H9 (cell line): ENCODE results near the gene TMEM31. TPM values are rescaled to one million over a fixed set of nuclear protein-coding genes. Genes with fewer than 3 reads are reported as not detected.

Experiments
- DNase-seq: peaks from one replicate; pipeline ENCODE4 v3.0.0-alpha.2; 2017
- H2AFZ ChIP-seq: one replicate; pipeline ENCODE4 v1.6.1; 2013; ENCODE audit warnings: mild to moderate bottlenecking, low read length, control low read depth, moderate library complexity
- H2AK5ac ChIP-seq: 2 replicates; pipeline ENCODE4 v1.6.1; 2013; ENCODE audit warnings: low read length, control low read depth, mixed read lengths; ENCODE audit not compliant: insufficient read length
- H2BK120ac ChIP-seq: one replicate; pipeline ENCODE4 v1.6.1; 2013; ENCODE audit warnings: low read depth, mild to moderate bottlenecking, low read length, control low read depth, inconsistent platforms; ENCODE audit not compliant: poor library complexity, severe bottlenecking
- H2BK12ac ChIP-seq: 2 replicates; pipeline ENCODE4 v1.6.1; 2013; ENCODE audit warnings: low read length, control low read depth, mixed read lengths, low read depth; ENCODE audit not compliant: insufficient read length
- H2BK15ac ChIP-seq: 2 replicates; pipeline ENCODE4 v1.6.1; 2013; ENCODE audit warnings: low read depth, low read length, control low read depth
- H2BK20ac ChIP-seq: one replicate; pipeline ENCODE4 v1.6.1; 2013; ENCODE audit warnings: low read depth, mild to moderate bottlenecking, low read length, control low read depth, inconsistent platforms; ENCODE audit not compliant: poor library complexity, severe bottlenecking
- H2BK5ac ChIP-seq: 2 replicates; pipeline ENCODE4 v1.6.1; 2013; ENCODE audit warnings: low read length, control low read depth, mixed read lengths; ENCODE audit not compliant: insufficient read length
- H3K14ac ChIP-seq: 2 replicates; pipeline ENCODE4 v1.6.1; 2013; ENCODE audit warnings: low read length, control low read depth; ENCODE audit not compliant: insufficient read depth
- H3K18ac ChIP-seq: 2 replicates; pipeline ENCODE4 v1.6.1; 2013; ENCODE audit warnings: low read depth, mild to moderate bottlenecking, mixed read lengths, low read length, control low read depth; ENCODE audit not compliant: insufficient read length
- H3K23ac ChIP-seq: 2 replicates; pipeline ENCODE4 v1.6.1; 2013; ENCODE audit warnings: low read length, control low read depth, mixed read lengths, low read depth; ENCODE audit not compliant: insufficient read length
- H3K23me2 ChIP-seq: 2 replicates; pipeline ENCODE4 v1.6.1; 2013; ENCODE audit warnings: low read depth, mild to moderate bottlenecking, mixed read lengths, low read length, control low read depth; ENCODE audit not compliant: insufficient read length, poor library complexity, severe bottlenecking
- H3K27ac ChIP-seq: 2 replicates; pipeline ENCODE4 v1.5.1; 2013; ENCODE audit warnings: low read length, control low read depth, mixed read lengths, low read depth; ENCODE audit not compliant: insufficient read length
- H3K27me3 ChIP-seq: 2 replicates; pipeline ENCODE4 v1.6.1; 2013; ENCODE audit warnings: low read length, control low read depth, inconsistent platforms; ENCODE audit not compliant: insufficient read depth
- H3K4ac ChIP-seq: 2 replicates; pipeline ENCODE4 v1.6.1; 2013; ENCODE audit warnings: low read depth, mild to moderate bottlenecking, control low read depth, inconsistent platforms, low read length, moderate library complexity
- H3K4me1 ChIP-seq: 2 replicates; pipeline ENCODE4 v1.6.1; 2013; ENCODE audit warnings: low read length, control low read depth, inconsistent platforms; ENCODE audit not compliant: insufficient read depth
- H3K4me2 ChIP-seq: 2 replicates; pipeline ENCODE4 v1.6.1; 2013; ENCODE audit warnings: low read length, control low read depth, mixed read lengths; ENCODE audit not compliant: insufficient read length, insufficient read depth
- H3K56ac ChIP-seq: 2 replicates; pipeline ENCODE4 v1.6.1; 2013; ENCODE audit warnings: low read depth, mild to moderate bottlenecking, mixed read lengths, low read length, control low read depth; ENCODE audit not compliant: insufficient read length
- H3K79me1 ChIP-seq: 2 replicates; pipeline ENCODE4 v1.6.1; 2013; ENCODE audit warnings: low read depth, mild to moderate bottlenecking, moderate library complexity, low read length, control low read depth, inconsistent platforms; ENCODE audit not compliant: insufficient read depth, poor library complexity, severe bottlenecking
- H3K79me2 ChIP-seq: 2 replicates; pipeline ENCODE4 v1.6.1; 2013; ENCODE audit warnings: low read length, control low read depth, inconsistent platforms; ENCODE audit not compliant: insufficient read depth
- H3K9ac ChIP-seq: 2 replicates; pipeline ENCODE4 v1.6.1; 2013; ENCODE audit warnings: low read length, control low read depth, mixed read lengths; ENCODE audit not compliant: insufficient read length; ENCODE audit errors: extremely low read depth
- H3K9me3 ChIP-seq: one replicate; pipeline ENCODE4 v1.6.1; 2013; ENCODE audit warnings: low read depth, low read length, inconsistent platforms; ENCODE audit not compliant: control insufficient read depth
- H3T11ph ChIP-seq: one replicate; pipeline ENCODE4 v1.6.1; 2013; ENCODE audit warnings: mild to moderate bottlenecking, low read length, control low read depth, inconsistent platforms
- H4K20me1 ChIP-seq: one replicate; pipeline ENCODE4 v1.6.1; 2013; ENCODE audit not compliant: control insufficient read depth, insufficient read length, insufficient read depth
- H4K5ac ChIP-seq: 2 replicates; pipeline ENCODE4 v1.6.1; 2013; ENCODE audit warnings: low read depth, mild to moderate bottlenecking, mixed read lengths, low read length, control low read depth; ENCODE audit not compliant: insufficient read length
- H4K8ac ChIP-seq: replicated peaks from 2 replicates; pipeline ENCODE4 v1.6.1; 2013; ENCODE audit warnings: low read length, control low read depth, mixed read lengths, low read depth; ENCODE audit not compliant: insufficient read length
- H4K91ac ChIP-seq: 2 replicates; pipeline ENCODE4 v1.6.1; 2013; ENCODE audit warnings: low read depth, mild to moderate bottlenecking, moderate library complexity, mixed read lengths, low read length, control low read depth; ENCODE audit not compliant: insufficient read length
- H3K27ac Mint-ChIP-seq, 3 experiments: 2 replicates in 2 of 3; 3 replicates in 1 of 3; pipeline ENCODE4 v1.8.0; 2020 to 2021; ENCODE audit warnings: mixed read lengths in 3 of 3, mild to moderate bottlenecking in 1 of 3, moderate library complexity in 1 of 3
- H3K27me3 Mint-ChIP-seq: 2 replicates; pipeline ENCODE4 v1.8.0; 2021; ENCODE audit warnings: low read depth, mild to moderate bottlenecking, moderate library complexity, mixed read lengths
- H3K36me3 Mint-ChIP-seq, 3 experiments: 2 replicates in 2 of 3; 3 replicates in 1 of 3; pipeline ENCODE4 v1.8.0; 2020 to 2021; ENCODE audit warnings: low read depth in 3 of 3, mixed read lengths in 3 of 3; ENCODE audit not compliant: insufficient read depth in 1 of 3
- H3K4me1 Mint-ChIP-seq, 2 experiments: 2 replicates each; pipeline ENCODE4 v1.8.0; 2020; ENCODE audit warnings: mixed read lengths in 2 of 2
- H3K4me3 Mint-ChIP-seq, 2 experiments: 2 replicates in 1 of 2; 3 replicates in 1 of 2; pipeline ENCODE4 v1.8.0; 2020 to 2021; ENCODE audit warnings: mild to moderate bottlenecking in 2 of 2, mixed read lengths in 2 of 2, moderate library complexity in 1 of 2
- H3K9me3 Mint-ChIP-seq, 2 experiments: 2 replicates in 1 of 2; 3 replicates in 1 of 2; pipeline ENCODE4 v1.8.0; 2020; ENCODE audit warnings: mild to moderate bottlenecking in 2 of 2, mixed read lengths in 2 of 2, moderate library complexity in 1 of 2
- whole genome bisulfite sequencing: extraction: QIAGEN DNeasy Blood & Tissue Kit; methylation state at CpG from one replicate; pipeline ENCODE4 v1.1.7; 2013; ENCODE audit warnings: missing lambda C conversion rate, low lambda C conversion rate, mixed read lengths; ENCODE audit not compliant: insufficient read length; ENCODE audit errors: extremely low coverage; 5-methylcytosine and 5-hydroxymethylcytosine counted together
- total RNA-seq: library from RNA; stranded (reverse); gene quantifications from 2 replicates; pipeline ENCODE4 v1.2.1, GENCODE V29; 2021
- TF ChIP-seq, protein P1 (sequence below): fragments of 200-600 bp; sonication (generic); conservative IDR thresholded peaks from 3 replicates; pipeline ENCODE4 v1.8.0; 2021; ENCODE audit warnings: antibody characterized with exemption, mild to moderate bottlenecking

Gene TMEM31
- total RNA-seq, 1 experiment from 2014 or later, result 0.55 TPM

DNA sequence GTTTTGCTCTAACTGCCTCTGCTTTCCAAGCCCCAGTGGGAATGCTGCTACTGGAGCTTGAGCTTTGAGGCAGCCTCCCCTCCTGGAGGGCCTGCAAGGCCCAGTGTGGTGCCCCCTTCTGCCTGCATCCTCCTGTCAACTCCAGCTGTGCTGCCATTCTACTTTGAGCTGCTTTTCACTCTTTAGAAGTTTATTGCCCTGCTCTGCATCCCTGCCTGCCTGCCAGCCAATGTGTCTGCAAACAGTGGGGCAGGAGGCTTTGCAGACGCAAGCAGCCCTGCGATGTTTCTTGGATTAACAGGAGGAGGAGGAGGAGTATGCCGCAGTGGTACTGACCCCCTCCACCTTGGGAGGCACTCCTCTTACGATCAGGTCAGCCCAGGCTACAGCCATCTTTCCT, 16.4 kb downstream of the TMEM31 start:
- no peak overlapping the region for H3K4me2 ChIP-seq
- H3K23me2 ChIP-seq, result no peaks in the 10 kb centered on the region
- Mint-ChIP-seq H3K4me1 (peaks cover 56 to 67% of the 10 kb centered on the region in 2 experiments), H3K27ac (no peak overlapping the region), H3K36me3 (no peaks in the 10 kb centered on the region; a peak in 1 of 7 replicates), H3K4me3 (peak overlapping the region in 1 of 2 experiments; percentile 24; a peak in 2 of 5 replicates), H3K27me3 (peaks cover 12% of the 10 kb centered on the region), H3K9me3 (peaks cover 0 to 29% of the 10 kb centered on the region in 2 experiments; a peak in 2 of 5 replicates)
- no peak overlapping the region for H2AK5ac ChIP-seq
- no peak overlapping the region for H3K56ac ChIP-seq
- DNase-seq, result no peak
- no peaks in the 10 kb centered on the region for H4K20me1 ChIP-seq
- H2AFZ ChIP-seq, result no peak overlapping the region
- no peak overlapping the region for H2BK5ac ChIP-seq
- no peak overlapping the region for H3K4ac ChIP-seq
- H3K27ac ChIP-seq, result no peak overlapping the region
- no CpG with 5 or more reads among the region's 4 CpGs for WGBS
- H2BK15ac ChIP-seq, result no peak overlapping the region
- H4K8ac ChIP-seq, result no peak overlapping the region
- H3K79me1 ChIP-seq, result no peaks in the 10 kb centered on the region
- H3K27me3 ChIP-seq, result no peaks in the 10 kb centered on the region
- H3T11ph ChIP-seq, result no peak overlapping the region
- H4K5ac ChIP-seq, result no peak overlapping the region
- H3K9me3 ChIP-seq, result no peaks in the 10 kb centered on the region
- H3K9ac ChIP-seq, result no peak overlapping the region
- H3K14ac ChIP-seq, result no peak overlapping the region
- no peak overlapping the region for H3K18ac ChIP-seq
- no peak overlapping the region for H2BK12ac ChIP-seq
- no peak overlapping the region for H3K23ac ChIP-seq
- H3K4me1 ChIP-seq, result peaks cover 20% of the 10 kb centered on the region; the same call in 1 of the 2 replicates
- H2BK120ac ChIP-seq, result no peak overlapping the region
- H4K91ac ChIP-seq, result no peak overlapping the region
- H3K79me2 ChIP-seq, result no peaks in the 10 kb centered on the region
- no peak overlapping the region for H2BK20ac ChIP-seq
- TF ChIP-seq, protein P1, sequence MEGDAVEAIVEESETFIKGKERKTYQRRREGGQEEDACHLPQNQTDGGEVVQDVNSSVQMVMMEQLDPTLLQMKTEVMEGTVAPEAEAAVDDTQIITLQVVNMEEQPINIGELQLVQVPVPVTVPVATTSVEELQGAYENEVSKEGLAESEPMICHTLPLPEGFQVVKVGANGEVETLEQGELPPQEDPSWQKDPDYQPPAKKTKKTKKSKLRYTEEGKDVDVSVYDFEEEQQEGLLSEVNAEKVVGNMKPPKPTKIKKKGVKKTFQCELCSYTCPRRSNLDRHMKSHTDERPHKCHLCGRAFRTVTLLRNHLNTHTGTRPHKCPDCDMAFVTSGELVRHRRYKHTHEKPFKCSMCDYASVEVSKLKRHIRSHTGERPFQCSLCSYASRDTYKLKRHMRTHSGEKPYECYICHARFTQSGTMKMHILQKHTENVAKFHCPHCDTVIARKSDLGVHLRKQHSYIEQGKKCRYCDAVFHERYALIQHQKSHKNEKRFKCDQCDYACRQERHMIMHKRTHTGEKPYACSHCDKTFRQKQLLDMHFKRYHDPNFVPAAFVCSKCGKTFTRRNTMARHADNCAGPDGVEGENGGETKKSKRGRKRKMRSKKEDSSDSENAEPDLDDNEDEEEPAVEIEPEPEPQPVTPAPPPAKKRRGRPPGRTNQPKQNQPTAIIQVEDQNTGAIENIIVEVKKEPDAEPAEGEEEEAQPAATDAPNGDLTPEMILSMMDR, result no peak; the same call in 2 of the 3 replicates
